Calu3 (cell line): ENCODE results near the gene EXOC6B. TPM values are rescaled to one million over a fixed set of nuclear protein-coding genes. Genes with fewer than 3 reads are reported as not detected.

Experiments
- BruUV-seq: library from RNA; stranded (reverse); fragments of 400-500 nt; replicated peaks from 2 replicates; lab custom pipeline; 2021; lab: Mats Ljungman, UMichigan
- CTCF ChIA-PET: fragments of 300-600 bp; sonication (Branson Sonifier 250); formaldehyde crosslinking; loops from one replicate; lab custom pipeline; 2022; ENCODE audit warnings: antibody characterized with exemption; lab: Charles Lee
- DNase-seq: peaks from one replicate; pipeline ENCODE4 v3.0.0; 2022
- H3K27ac Mint-ChIP-seq: one replicate; pipeline ENCODE4 v1.8.0; 2022; ENCODE audit warnings: mixed read lengths; ENCODE audit not compliant: unreplicated experiment
- H3K27me3 Mint-ChIP-seq: one replicate; pipeline ENCODE4 v1.8.0; 2022; ENCODE audit warnings: mixed read lengths; ENCODE audit not compliant: unreplicated experiment
- H3K36me3 Mint-ChIP-seq: one replicate; pipeline ENCODE4 v1.8.0; 2022; ENCODE audit warnings: mild to moderate bottlenecking, moderate library complexity, mixed read lengths; ENCODE audit not compliant: insufficient read depth, unreplicated experiment
- H3K4me1 Mint-ChIP-seq: one replicate; pipeline ENCODE4 v1.8.0; 2022; ENCODE audit warnings: mild to moderate bottlenecking, low read depth, mixed read lengths; ENCODE audit not compliant: unreplicated experiment
- H3K4me3 Mint-ChIP-seq: one replicate; pipeline ENCODE4 v1.8.0; 2022; ENCODE audit warnings: mild to moderate bottlenecking, low read depth, moderate library complexity, mixed read lengths; ENCODE audit not compliant: unreplicated experiment
- H3K9me3 Mint-ChIP-seq: one replicate; pipeline ENCODE4 v1.8.0; 2022; ENCODE audit warnings: low read depth, mixed read lengths; ENCODE audit not compliant: unreplicated experiment
- CTCF ChIP-seq: fragments of 200-600 bp; IDR thresholded peaks from one replicate; pipeline ENCODE4 v1.8.0; 2022; ENCODE audit warnings: antibody characterized with exemption; ENCODE audit not compliant: unreplicated experiment
- intact Hi-C: fragments of 100-400 bp; cut with micrococcal nuclease; formaldehyde crosslinking; loops from one replicate; pipeline ENCODE4 v1.10.0; 2022; ENCODE audit not compliant: unreplicated experiment
- total RNA-seq: library from RNA; stranded (reverse); gene quantifications from 2 replicates; pipeline ENCODE4 v1.2.3, GENCODE V29; 2022

The EXOC6B gene
- total RNA-seq, 1 experiment from 2014 or later = 26.6 TPM

DNA sequence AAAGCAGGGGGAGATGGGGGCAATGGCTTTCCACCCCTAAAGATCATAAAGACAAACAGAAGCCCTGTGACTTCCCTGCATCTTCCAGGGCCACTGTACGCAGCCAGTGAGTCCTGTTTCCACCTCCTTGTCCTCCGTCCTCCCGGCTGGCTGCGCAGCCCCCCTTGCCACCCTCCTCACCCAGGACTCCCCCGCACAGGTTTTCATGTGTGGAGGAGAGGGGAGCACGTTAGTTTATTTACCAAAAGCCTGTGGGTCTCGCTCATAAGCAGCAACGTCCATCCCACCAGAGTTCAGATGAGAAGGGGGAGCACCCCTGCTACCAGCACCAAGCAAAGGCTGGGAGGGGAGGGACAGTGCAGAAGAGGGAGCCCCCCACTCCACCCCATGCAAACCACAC, 689.9 kb downstream of the EXOC6B start:
- no peak overlapping the region for H3K4me3 Mint-ChIP-seq
- CTCF ChIA-PET = no interaction called here
- H3K9me3 Mint-ChIP-seq = no peaks in the 10 kb centered on the region
- BruUV-seq = no TSS peak
- peaks cover 5% of the 10 kb centered on the region for H3K27me3 Mint-ChIP-seq
- no peak overlapping the region for H3K27ac Mint-ChIP-seq
- H3K4me1 Mint-ChIP-seq = no peaks in the 10 kb centered on the region
- H3K36me3 Mint-ChIP-seq = peaks cover 5% of the 10 kb centered on the region
- TF ChIP-seq CTCF = no peak
- no peak for DNase-seq
- intact Hi-C loops = no loop called here

GRCh38 chr2:72134997-72135800, 690.6 kb downstream of the EXOC6B start:
- H3K27me3 Mint-ChIP-seq = peaks cover 12% of the 10 kb centered on the region
- TF ChIP-seq CTCF = no peak
- BruUV-seq = no TSS peak
- CTCF ChIA-PET = no interaction called here
- no peak overlapping the region for H3K4me3 Mint-ChIP-seq
- H3K27ac Mint-ChIP-seq = no peak overlapping the region
- no peaks in the 10 kb centered on the region for H3K4me1 Mint-ChIP-seq
- H3K9me3 Mint-ChIP-seq = no peaks in the 10 kb centered on the region
- no peak for DNase-seq
- H3K36me3 Mint-ChIP-seq = peaks cover 5% of the 10 kb centered on the region
- intact Hi-C loops = no loop called here

- intact Hi-C loops = no loop called here
- Mint-ChIP-seq H3K9me3 (no peaks in the 10 kb centered on the region), H3K4me1 (no peaks in the 10 kb centered on the region), H3K27me3 (peaks cover 14% of the 10 kb centered on the region), H3K36me3 (peaks cover 5% of the 10 kb centered on the region), H3K4me3 (no peak overlapping the region), H3K27ac (no peak overlapping the region)
- no peak for TF ChIP-seq CTCF
- DNase-seq = no peak
- CTCF ChIA-PET = interaction anchor here (0.6 kb wide), 1 partner anchor 675 kb away, joined by 5 read pairs; no protein-coding TSS in a partner anchor
- BruUV-seq = no TSS peak
Measured at GRCh38 chr2:72134408-72134996, 691.3 kb downstream of the EXOC6B start.

- TF ChIP-seq CTCF = no peak
- H3K4me1 Mint-ChIP-seq = no peaks in the 10 kb centered on the region
- BruUV-seq = no TSS peak
- DNase-seq = no peak
- intact Hi-C loops = no loop called here
- H3K36me3 Mint-ChIP-seq = peaks cover 2% of the 10 kb centered on the region
- H3K4me3 Mint-ChIP-seq = no peak overlapping the region
- CTCF ChIA-PET = interaction anchor here (0.6 kb wide), 1 partner anchor 676 kb away, joined by 5 read pairs; no protein-coding TSS in a partner anchor
- peaks cover 14% of the 10 kb centered on the region for H3K27me3 Mint-ChIP-seq
- H3K27ac Mint-ChIP-seq = no peak overlapping the region
- no peaks in the 10 kb centered on the region for H3K9me3 Mint-ChIP-seq
Measured at GRCh38 chr2:72133721-72134407, 692.0 kb downstream of the EXOC6B start.
